Measurements from ENCODE around the gene TSSK2.

DNA sequence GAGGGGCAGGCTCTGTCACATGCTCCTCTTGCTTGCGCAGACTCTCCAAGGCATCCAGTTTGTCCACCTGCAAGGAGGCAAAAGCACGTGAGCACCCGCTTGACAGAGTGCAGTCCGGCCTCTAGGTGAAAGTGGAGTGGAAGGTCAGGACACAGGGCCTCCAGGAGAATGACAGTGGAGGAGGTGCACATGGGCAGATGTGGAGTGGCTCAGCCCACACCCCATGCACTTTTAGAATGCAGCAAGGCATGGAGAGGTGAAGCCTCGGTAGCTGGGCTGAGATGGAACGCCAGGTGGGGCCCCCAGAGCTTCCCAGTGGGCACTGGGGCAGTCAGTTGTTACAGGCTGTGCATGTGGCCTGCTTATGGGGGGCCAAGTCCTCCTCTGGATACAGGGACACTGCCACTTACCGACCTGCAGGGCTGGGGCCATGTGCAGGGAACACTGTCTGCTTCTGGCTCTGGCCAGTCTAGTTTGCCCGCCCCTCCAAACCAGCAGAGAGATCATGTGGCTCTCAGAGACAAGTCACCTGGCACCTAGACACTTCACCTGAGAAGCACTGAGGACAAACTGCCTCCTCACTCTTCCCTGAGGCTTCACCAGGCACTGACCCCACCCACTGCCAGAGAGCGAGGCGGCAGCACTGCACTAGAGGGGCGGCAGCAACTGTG lies 49.8 kb downstream of the TSSK2 start:
- TF ChIP-seq FOXA1 (IDR thresholded peaks at IDR 0.05) (no peak), SUZ12 (IDR thresholded peaks at IDR 0.05) (no peak), ZNF384 (IDR thresholded peaks at IDR 0.05) (no peak), SP1 (IDR thresholded peaks at IDR 0.05) (no peak), TARDBP (IDR thresholded peaks at IDR 0.05) (no peak), FOXM1 (IDR thresholded peaks at IDR 0.05; ENCODE audit: borderline replicate concordance) (no peak), HDGF (IDR thresholded peaks at IDR 0.05; ENCODE audit: borderline replicate concordance) (no peak), NFRKB (IDR thresholded peaks at IDR 0.05) (no peak), ELF4 (IDR thresholded peaks at IDR 0.05) (no peak)
- TF ChIP-seq, protein P1, sequence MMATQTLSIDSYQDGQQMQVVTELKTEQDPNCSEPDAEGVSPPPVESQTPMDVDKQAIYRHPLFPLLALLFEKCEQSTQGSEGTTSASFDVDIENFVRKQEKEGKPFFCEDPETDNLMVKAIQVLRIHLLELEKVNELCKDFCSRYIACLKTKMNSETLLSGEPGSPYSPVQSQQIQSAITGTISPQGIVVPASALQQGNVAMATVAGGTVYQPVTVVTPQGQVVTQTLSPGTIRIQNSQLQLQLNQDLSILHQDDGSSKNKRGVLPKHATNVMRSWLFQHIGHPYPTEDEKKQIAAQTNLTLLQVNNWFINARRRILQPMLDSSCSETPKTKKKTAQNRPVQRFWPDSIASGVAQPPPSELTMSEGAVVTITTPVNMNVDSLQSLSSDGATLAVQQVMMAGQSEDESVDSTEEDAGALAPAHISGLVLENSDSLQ (IDR thresholded peaks at IDR 0.05) = no peak

Measured in HEK293T (cell line).